Vagina (tissue), 2 donors: ENCODE measurements around the gene PPP2R2B. TPM values are rescaled to one million over a fixed set of nuclear protein-coding genes. Genes with fewer than 3 reads are reported as not detected.

Experiments used
- DNase-seq, 2 donors: peaks; one replicate each; pipeline ENCODE4 v3.0.0-alpha.2; 2017; ENCODE audit errors: extremely low spot score in 2 of 2
- H3K27ac ChIP-seq: fragments of 200-600 bp; sonication (generic); one replicate; pipeline ENCODE4 v1.5.1; 2019
- H3K27me3 ChIP-seq: fragments of 200-600 bp; sonication (generic); one replicate; pipeline ENCODE4 v1.5.1; 2019
- H3K36me3 ChIP-seq, 2 donors: fragments of 200-600 bp; sonication (generic); one replicate each; pipeline ENCODE4 v1.5.1; 2017 to 2019
- H3K4me1 ChIP-seq: fragments of 200-600 bp; sonication (generic); one replicate; pipeline ENCODE4 v1.5.1; 2019
- H3K4me3 ChIP-seq, 2 donors: fragments of 200-600 bp; sonication (generic); 1 replicate in 1 of 2; 2 replicates in 1 of 2; pipeline ENCODE4 v1.5.1; 2016 to 2019
- H3K9me3 ChIP-seq: fragments of 200-600 bp; sonication (generic); one replicate; pipeline ENCODE4 v1.5.1; 2019
- CTCF ChIP-seq, 3 experiments: fragments of 450-650 bp in 2 of 3; fragments of 200-600 bp in 1 of 3; sonication (generic) in 1 of 3; IDR thresholded peaks; one replicate each; pipeline ENCODE4 v1.5.1; 2017 to 2019; ENCODE audit warnings: antibody characterized with exemption in 3 of 3, mild to moderate bottlenecking in 2 of 3, moderate library complexity in 2 of 3
- POLR2A ChIP-seq, 2 donors: fragments of 450-650 bp; IDR thresholded peaks; one replicate each; pipeline ENCODE4 v1.6.1; 2017; ENCODE audit warnings: antibody characterized with exemption in 2 of 2, mild to moderate bottlenecking in 2 of 2, moderate library complexity in 2 of 2
- POLR2AphosphoS5 ChIP-seq, 2 donors: sonication (generic); formaldehyde crosslinking; IDR thresholded peaks; one replicate each; pipeline ENCODE4 v1.9.0; 2017; ENCODE audit warnings: antibody characterized with exemption in 2 of 2, mild to moderate bottlenecking in 2 of 2, low read depth in 1 of 2; ENCODE audit not compliant: insufficient read depth in 1 of 2
- intact Hi-C: fragments of 100-400 bp; cut with DNase I; formaldehyde crosslinking; loops from one replicate; pipeline ENCODE4 v1.15.1; 2023
- total RNA-seq: library from RNA; depleted of rRNA; stranded (reverse); fragments of >200 nt; gene quantifications from one replicate; pipeline ENCODE4 v1.2.3, GENCODE V29; 2016

PPP2R2B gene
- total RNA-seq, 1 donor from 2014 or later, result 6.6 TPM

- TF ChIP-seq CTCF (IDR thresholded peaks at IDR 0.05) (no peak), POLR2AphosphoS5 (IDR thresholded peaks at IDR 0.05; ENCODE audit: insufficient read depth in 1 of 2, low read depth in 1 of 2) (no peak)
- H3K9me3 ChIP-seq, result no peaks in the 10 kb centered on the region
- no peak for DNase-seq
- no peaks in the 10 kb centered on the region for H3K4me1 ChIP-seq
- no peaks in the 10 kb centered on the region for H3K36me3 ChIP-seq
- intact Hi-C loops, result no loop called here
- H3K4me3 ChIP-seq, result no peak overlapping the region
- no peak overlapping the region for H3K27ac ChIP-seq
- no peaks in the 10 kb centered on the region for H3K27me3 ChIP-seq
These were observed 248.1 kb downstream of the PPP2R2B start for GRCh38 chr5:146630472-146630871.

- H3K27ac ChIP-seq, result no peak overlapping the region
- no peak for TF ChIP-seq POLR2A (IDR thresholded peaks at IDR 0.05)
- TF ChIP-seq CTCF (IDR thresholded peaks at IDR 0.05), result no peak
- no peak for TF ChIP-seq POLR2AphosphoS5 (IDR thresholded peaks at IDR 0.05; ENCODE audit: insufficient read depth in 1 of 2, low read depth in 1 of 2)
- H3K4me3 ChIP-seq, result no peak overlapping the region
- no peaks in the 10 kb centered on the region for H3K36me3 ChIP-seq
- intact Hi-C loops, result no loop called here
- H3K27me3 ChIP-seq, result no peaks in the 10 kb centered on the region
- no peaks in the 10 kb centered on the region for H3K4me1 ChIP-seq
- no peak for DNase-seq
- no peaks in the 10 kb centered on the region for H3K9me3 ChIP-seq
These were observed 249.6 kb downstream of the PPP2R2B start for GRCh38 chr5:146628950-146629349.

- Histone ChIP-seq H3K4me1 (no peaks in the 10 kb centered on the region), H3K27me3 (no peaks in the 10 kb centered on the region), H3K36me3 (no peaks in the 10 kb centered on the region), H3K4me3 (no peak overlapping the region), H3K27ac (no peak overlapping the region), H3K9me3 (no peaks in the 10 kb centered on the region)
- DNase-seq, result no peak
- intact Hi-C loops, result no loop called here
- no peak for TF ChIP-seq POLR2AphosphoS5 (IDR thresholded peaks at IDR 0.05; ENCODE audit: insufficient read depth in 1 of 2, low read depth in 1 of 2)
These were observed 251.6 kb downstream of the PPP2R2B start for GRCh38 chr5:146626936-146627335.

- H3K4me3 ChIP-seq, result no peak overlapping the region
- no peak for DNase-seq
- TF ChIP-seq POLR2AphosphoS5 (IDR thresholded peaks at IDR 0.05; ENCODE audit: insufficient read depth in 1 of 2, low read depth in 1 of 2) (no peak), POLR2A (IDR thresholded peaks at IDR 0.05) (no peak), CTCF (IDR thresholded peaks at IDR 0.05) (no peak)
- intact Hi-C loops, result no loop called here
- H3K4me1 ChIP-seq, result no peaks in the 10 kb centered on the region
- no peaks in the 10 kb centered on the region for H3K36me3 ChIP-seq
- H3K27ac ChIP-seq, result no peak overlapping the region
- no peaks in the 10 kb centered on the region for H3K27me3 ChIP-seq
- H3K9me3 ChIP-seq, result no peaks in the 10 kb centered on the region
These were observed 254.4 kb downstream of the PPP2R2B start for GRCh38 chr5:146624179-146624578.

- Histone ChIP-seq H3K9me3 (no peaks in the 10 kb centered on the region), H3K4me3 (no peak overlapping the region), H3K4me1 (no peaks in the 10 kb centered on the region), H3K27me3 (no peaks in the 10 kb centered on the region), H3K27ac (no peak overlapping the region), H3K36me3 (no peaks in the 10 kb centered on the region)
- no peak for DNase-seq
- intact Hi-C loops, result no loop called here
- TF ChIP-seq CTCF (IDR thresholded peaks at IDR 0.05), result no peak
- no peak for TF ChIP-seq POLR2AphosphoS5 (IDR thresholded peaks at IDR 0.05; ENCODE audit: insufficient read depth in 1 of 2, low read depth in 1 of 2)
- no peak for TF ChIP-seq POLR2A (IDR thresholded peaks at IDR 0.05)
These were observed 254.9 kb downstream of the PPP2R2B start for GRCh38 chr5:146623666-146624065.

- Histone ChIP-seq H3K27ac (no peak overlapping the region), H3K36me3 (no peaks in the 10 kb centered on the region), H3K9me3 (no peaks in the 10 kb centered on the region), H3K27me3 (no peaks in the 10 kb centered on the region), H3K4me3 (no peak overlapping the region), H3K4me1 (no peaks in the 10 kb centered on the region)
- intact Hi-C loops, result no loop called here
- no peak for TF ChIP-seq CTCF (IDR thresholded peaks at IDR 0.05)
- TF ChIP-seq POLR2A (IDR thresholded peaks at IDR 0.05), result no peak
- no peak for TF ChIP-seq POLR2AphosphoS5 (IDR thresholded peaks at IDR 0.05; ENCODE audit: insufficient read depth in 1 of 2, low read depth in 1 of 2)
- no peak for DNase-seq
These were observed 255.5 kb downstream of the PPP2R2B start for GRCh38 chr5:146623009-146623408.
